ENCODE results near the gene MLH1. TPM values are rescaled to one million over a fixed set of nuclear protein-coding genes. Genes with fewer than 3 reads are reported as not detected.
"Not testable (repeated sequence)": the region's sequence is repeated elsewhere in the genome, so short reads cannot be mapped to it uniquely, and the experiment has no call there.

MLH1 gene
- total and polyA plus RNA-seq, 11 donors: 26.0 to 58.4 (median 50.3) TPM

DNA sequence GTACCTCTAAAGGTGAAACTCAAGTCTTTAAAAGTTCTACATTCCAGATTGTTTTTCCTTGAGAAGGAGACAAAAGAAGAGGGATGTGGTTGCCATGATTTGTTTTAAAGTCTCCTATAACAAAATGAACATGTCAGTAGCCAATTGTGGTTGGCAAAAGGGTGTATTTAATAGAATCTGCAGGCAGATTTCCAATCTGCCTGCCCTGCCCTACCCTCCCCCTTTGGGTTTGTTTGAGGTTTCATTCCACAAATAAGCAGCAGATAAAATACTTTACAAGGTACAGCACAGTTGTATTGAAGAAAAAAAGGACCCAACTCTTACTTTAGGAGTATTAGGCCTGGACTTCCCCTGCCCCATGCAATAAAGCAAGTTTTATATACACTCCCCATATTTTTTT, 59.5 kb downstream of the MLH1 start:
- intact Hi-C loops (cut with DNase I): loop anchor here in 3 of 10 donors (2.0 to 10.0 kb wide), 4 partner anchors 36 to 64 kb away; partner anchors contain the start of genes EPM2AIP1 (in 2 of the 3) and MLH1 (in 2 of the 3)
- Histone ChIP-seq H3K4me3 (no peak overlapping the region), H3K4me1 (peaks cover 11 to 73% (median 47%) of the 10 kb centered on the region in 12 donors), H3K9me3 (no peaks in the 10 kb centered on the region), H3K27me3 (no peaks in the 10 kb centered on the region), H3K27ac (peak overlapping the region; percentile 47 to 90 (median 84)), H3K36me3 (peaks cover 2 to 97% (median 81%) of the 10 kb centered on the region in 9 donors)
- TF ChIP-seq, protein P1, sequence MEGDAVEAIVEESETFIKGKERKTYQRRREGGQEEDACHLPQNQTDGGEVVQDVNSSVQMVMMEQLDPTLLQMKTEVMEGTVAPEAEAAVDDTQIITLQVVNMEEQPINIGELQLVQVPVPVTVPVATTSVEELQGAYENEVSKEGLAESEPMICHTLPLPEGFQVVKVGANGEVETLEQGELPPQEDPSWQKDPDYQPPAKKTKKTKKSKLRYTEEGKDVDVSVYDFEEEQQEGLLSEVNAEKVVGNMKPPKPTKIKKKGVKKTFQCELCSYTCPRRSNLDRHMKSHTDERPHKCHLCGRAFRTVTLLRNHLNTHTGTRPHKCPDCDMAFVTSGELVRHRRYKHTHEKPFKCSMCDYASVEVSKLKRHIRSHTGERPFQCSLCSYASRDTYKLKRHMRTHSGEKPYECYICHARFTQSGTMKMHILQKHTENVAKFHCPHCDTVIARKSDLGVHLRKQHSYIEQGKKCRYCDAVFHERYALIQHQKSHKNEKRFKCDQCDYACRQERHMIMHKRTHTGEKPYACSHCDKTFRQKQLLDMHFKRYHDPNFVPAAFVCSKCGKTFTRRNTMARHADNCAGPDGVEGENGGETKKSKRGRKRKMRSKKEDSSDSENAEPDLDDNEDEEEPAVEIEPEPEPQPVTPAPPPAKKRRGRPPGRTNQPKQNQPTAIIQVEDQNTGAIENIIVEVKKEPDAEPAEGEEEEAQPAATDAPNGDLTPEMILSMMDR (IDR thresholded peaks at IDR 0.05): no peak
- TF ChIP-seq POLR2A (IDR thresholded peaks at IDR 0.05): no peak
- DNase-seq: no peak
- no peak for ATAC-seq

- 44 to 53% (median 49%) methylated on average over 6 of the region's 6 CpGs for WGBS, 4 donors
- peaks cover 11 to 73% (median 47%) of the 10 kb centered on the region in 12 donors for H3K4me1 ChIP-seq
- H3K9me3 ChIP-seq: no peaks in the 10 kb centered on the region
- no peak for TF ChIP-seq POLR2A (IDR thresholded peaks at IDR 0.05)
- TF ChIP-seq, protein P1 (IDR thresholded peaks at IDR 0.05): no peak
- ATAC-seq (peak in 1 of 4 donors; percentile 28), DNase-seq (no peak)
- peaks cover 3 to 97% (median 81%) of the 10 kb centered on the region in 9 donors for H3K36me3 ChIP-seq
- peak overlapping the region; percentile 47 to 90 (median 84) for H3K27ac ChIP-seq
- H3K4me3 ChIP-seq: no peak overlapping the region
- intact Hi-C loops (cut with DNase I): loop anchor here in 3 of 10 donors (2.0 to 10.0 kb wide), 4 partner anchors 36 to 63 kb away; partner anchors contain the start of genes EPM2AIP1 (in 2 of the 3) and MLH1 (in 2 of the 3)
- H3K27me3 ChIP-seq: no peaks in the 10 kb centered on the region
Measured at GRCh38 chr3:37053337-37053736, 60.0 kb downstream of the MLH1 start.

GRCh38 chr3:37053753-37054152, 60.4 kb downstream of the MLH1 start:
- H3K27ac ChIP-seq: peak overlapping the region; percentile 47 to 90 (median 84)
- TF ChIP-seq, protein P1 (IDR thresholded peaks at IDR 0.05): no peak
- TF ChIP-seq POLR2A (IDR thresholded peaks at IDR 0.05): no peak
- peaks cover 3 to 97% (median 81%) of the 10 kb centered on the region in 9 donors for H3K36me3 ChIP-seq
- ATAC-seq (peak in 2 of 4 donors; percentile 2 to 17), DNase-seq (no peak)
- 57 to 69% (median 63%) methylated on average over 2 of the region's 2 CpGs for WGBS, 4 donors
- peak overlapping the region in 1 of 12 donors; percentile 13 for H3K4me3 ChIP-seq
- no peaks in the 10 kb centered on the region for H3K9me3 ChIP-seq
- H3K4me1 ChIP-seq: peaks cover 11 to 73% (median 47%) of the 10 kb centered on the region in 12 donors
- intact Hi-C loops (cut with DNase I): loop anchor here in 4 of 10 donors (1.0 to 10.0 kb wide), 5 partner anchors 36 to 63 kb away; partner anchors contain the start of genes EPM2AIP1 (in 3 of the 4) and MLH1 (in 3 of the 4)
- no peaks in the 10 kb centered on the region for H3K27me3 ChIP-seq

- TF ChIP-seq, protein P1 (IDR thresholded peaks at IDR 0.05): no peak
- TF ChIP-seq POLR2A (IDR thresholded peaks at IDR 0.05): no peak
- no peaks in the 10 kb centered on the region for H3K27me3 ChIP-seq
- H3K4me3 ChIP-seq: peak overlapping the region in 1 of 12 donors; percentile 13
- no peak for DNase-seq
- intact Hi-C loops (cut with DNase I): loop anchor here in 4 of 10 donors (1.0 to 10.0 kb wide), 4 partner anchors 37 to 62 kb away; partner anchors contain the start of genes EPM2AIP1 (in 3 of the 4) and MLH1 (in 3 of the 4)
- 4 to 11% (median 7%) methylated on average over 3 of the region's 3 CpGs for WGBS, 4 donors
- peaks cover 3 to 94% (median 78%) of the 10 kb centered on the region in 9 donors for H3K36me3 ChIP-seq
- H3K27ac ChIP-seq: peak overlapping the region; percentile 63 to 90 (median 84)
- ATAC-seq: peak; percentile 86 to 93 (median 92)
- H3K4me1 ChIP-seq: peaks cover 11 to 68% (median 45%) of the 10 kb centered on the region in 12 donors
- H3K9me3 ChIP-seq: no peaks in the 10 kb centered on the region
Measured at GRCh38 chr3:37054370-37054769, 61.1 kb downstream of the MLH1 start.

DNA sequence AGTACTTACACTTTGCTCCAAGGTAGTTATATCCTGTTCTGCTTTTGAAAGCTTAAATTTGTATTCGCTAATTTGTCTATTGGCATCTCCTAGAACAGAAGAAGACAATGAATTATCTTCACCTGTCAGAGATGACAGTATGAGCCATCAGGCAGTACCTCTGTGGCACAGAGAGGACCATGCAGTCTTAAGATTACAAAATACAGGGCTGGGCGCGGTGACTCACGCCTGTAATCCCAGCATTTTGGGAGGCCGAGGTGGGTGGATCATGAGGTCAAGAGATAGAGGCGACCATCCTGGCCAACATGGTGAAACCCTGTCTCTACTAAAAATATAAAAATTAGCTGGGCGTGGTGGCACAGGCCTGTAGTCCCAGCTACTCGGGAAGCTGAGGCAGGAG, 61.8 kb downstream of the MLH1 start:
- H3K36me3 ChIP-seq: peaks cover 3 to 87% (median 72%) of the 10 kb centered on the region in 9 donors
- ATAC-seq: peak in 1 of 4 donors; percentile 7
- 89 to 98% (median 91%) methylated on average over 8 of the region's 8 CpGs for WGBS, 4 donors
- not testable (repeated sequence) for H3K9me3 ChIP-seq, DNase-seq, H3K27me3 ChIP-seq, H3K4me3 ChIP-seq
- intact Hi-C loops (cut with DNase I): loop anchor here in 2 of 10 donors (5.0 to 10.0 kb wide), 2 partner anchors 37 to 60 kb away; partner anchors contain the start of genes EPM2AIP1 (in 1 of the 2) and MLH1 (in 1 of the 2)
- H3K4me1 ChIP-seq: peaks cover 6 to 63% (median 39%) of the 10 kb centered on the region in 12 donors
- H3K27ac ChIP-seq: peak overlapping the region; percentile 63 to 90 (median 84)

Data from heart left ventricle (tissue), 16 donors.